Stimulated activated CD4-positive, alpha-beta T cell treated with anti-CD3 and anti-CD28 coated beads, Interleukin-1b, Interleukin-23, amount 100 ng/mL, for 24 hours (primary cell): ENCODE data around the gene CHST1.

Experiments used
- DNase-seq, 4 experiments: peaks; one replicate each; pipeline ENCODE4 v3.0.0-alpha.2; 2020; ENCODE audit warnings: low read depth in 4 of 4, low spot score in 1 of 4

The CHST1 gene

DNA sequence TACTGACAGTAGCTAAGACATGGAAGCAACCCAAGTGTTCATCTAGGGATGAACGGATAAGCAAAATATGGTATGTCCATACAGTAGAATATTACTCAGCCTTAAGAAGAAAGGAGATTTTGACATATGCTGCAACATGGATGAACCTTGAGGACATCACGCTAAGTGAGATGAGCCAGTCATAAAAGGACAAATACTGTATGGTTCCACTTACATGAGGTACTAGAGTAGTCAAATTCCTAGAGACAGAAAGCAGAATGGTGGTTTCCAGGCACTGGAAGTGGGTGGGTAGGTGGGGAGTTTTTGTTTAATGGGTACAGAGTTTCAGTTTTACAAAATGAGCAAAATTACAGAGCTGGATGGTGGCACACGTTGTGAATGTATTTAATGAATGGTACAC is 18.1 kb downstream of the CHST1 start:
- DNase-seq: no peak

DNA sequence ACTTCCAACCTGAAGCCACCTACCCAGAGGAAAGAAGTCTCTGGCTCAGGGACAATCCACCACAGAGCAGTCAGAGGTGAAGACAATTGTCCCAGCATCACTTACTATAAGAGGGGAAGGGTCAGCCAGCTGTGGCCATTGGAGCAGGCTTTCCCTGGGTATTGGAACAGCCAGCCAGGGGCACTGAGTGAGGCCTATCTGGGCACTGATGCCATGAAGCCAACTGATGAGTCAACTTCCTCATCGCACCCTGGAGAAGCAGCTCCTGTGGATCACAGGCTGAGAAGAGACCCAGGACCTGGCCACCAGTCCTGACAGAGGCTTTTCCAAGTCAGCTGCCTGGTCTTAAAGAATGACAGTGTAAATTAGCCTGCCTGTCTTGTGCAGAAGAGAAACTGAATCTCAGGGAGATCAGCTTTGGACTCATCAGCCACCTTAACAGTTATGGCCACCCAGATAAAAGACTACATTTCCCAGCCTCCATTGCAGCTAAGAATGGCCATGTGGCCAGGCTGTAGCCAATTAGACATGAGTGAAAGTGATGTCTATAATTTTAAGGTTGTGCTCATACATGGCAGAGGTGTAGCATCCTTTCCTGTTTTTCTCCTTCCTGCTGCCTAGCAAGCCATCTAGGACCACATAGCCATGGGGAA is 19.0 kb downstream of the CHST1 start:
- no peak for DNase-seq

DNA sequence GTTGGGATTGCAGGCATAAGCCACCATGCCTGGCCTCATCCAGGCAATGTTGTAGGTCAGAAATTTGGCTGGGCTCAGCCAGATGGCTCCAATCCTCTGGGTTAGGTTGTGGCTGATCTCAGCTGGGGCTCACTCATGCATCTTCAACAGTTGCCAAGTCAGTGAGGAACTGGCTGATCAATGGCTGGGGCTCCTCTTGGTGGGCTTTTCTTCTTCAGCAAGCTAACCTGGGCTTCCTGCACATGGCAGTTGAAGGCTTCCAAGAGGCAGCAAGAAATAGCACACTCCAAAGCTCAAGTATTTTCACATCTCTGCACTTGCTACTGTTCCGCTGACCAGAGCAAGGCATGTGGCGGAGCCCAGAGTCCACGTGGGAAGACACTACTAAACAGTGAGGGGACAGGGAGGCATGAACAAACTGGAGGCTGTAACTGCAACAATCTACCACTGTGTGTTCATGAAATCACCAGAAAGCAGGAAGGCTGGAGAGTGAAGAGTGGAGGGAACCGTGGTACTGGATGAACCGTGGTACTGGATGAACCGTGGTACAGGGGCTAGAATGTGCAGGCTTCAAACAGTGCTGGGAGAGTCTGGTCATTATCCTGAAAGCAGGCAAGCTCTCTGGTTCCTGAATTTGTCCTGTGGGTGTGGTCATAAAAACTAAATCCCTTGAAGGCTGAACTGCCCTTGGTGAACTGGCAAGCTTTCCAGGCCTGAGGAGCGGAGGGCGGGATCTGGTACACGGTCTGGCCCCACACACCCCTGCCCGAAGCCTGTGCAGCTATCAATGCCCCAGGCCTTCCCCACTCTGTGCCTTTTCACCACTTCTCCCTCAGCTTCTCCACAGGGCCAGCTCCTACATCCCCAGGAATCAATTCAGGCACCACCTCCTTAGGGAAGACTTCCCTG is 20.2 kb downstream of the CHST1 start:
- no peak for DNase-seq

DNA sequence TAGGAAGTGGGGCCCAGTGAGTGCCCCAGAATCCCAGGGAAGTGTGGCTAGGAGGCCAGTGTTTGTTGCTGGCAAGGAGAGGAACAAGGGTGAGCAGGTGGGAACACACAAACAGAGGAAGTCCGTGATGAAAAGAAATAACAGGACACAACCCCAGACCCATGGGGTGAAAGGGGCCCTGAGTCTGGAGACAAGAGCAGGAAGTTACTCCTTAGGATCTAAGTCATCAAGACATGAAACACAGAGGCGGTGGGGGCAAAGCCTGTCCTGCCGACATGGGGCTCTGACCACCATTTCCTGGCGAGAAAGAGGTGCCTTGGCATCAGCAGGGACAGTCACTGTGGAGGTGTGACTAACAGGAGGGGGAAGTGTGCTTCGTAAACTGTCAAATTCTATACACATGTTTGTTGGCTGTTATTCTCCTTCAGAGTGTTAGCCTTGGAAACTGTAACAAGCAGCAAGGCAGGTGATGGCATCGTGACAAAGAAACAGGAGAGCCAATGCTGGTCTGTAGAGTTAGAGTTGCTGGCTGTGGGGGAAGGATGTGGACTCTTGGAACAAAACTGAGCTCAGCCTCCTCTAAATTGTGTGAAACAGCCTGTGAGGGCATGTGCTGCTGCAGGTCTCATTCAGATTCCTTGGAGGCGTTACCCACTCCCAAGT is 21.7 kb downstream of the CHST1 start:
- no peak for DNase-seq

DNA sequence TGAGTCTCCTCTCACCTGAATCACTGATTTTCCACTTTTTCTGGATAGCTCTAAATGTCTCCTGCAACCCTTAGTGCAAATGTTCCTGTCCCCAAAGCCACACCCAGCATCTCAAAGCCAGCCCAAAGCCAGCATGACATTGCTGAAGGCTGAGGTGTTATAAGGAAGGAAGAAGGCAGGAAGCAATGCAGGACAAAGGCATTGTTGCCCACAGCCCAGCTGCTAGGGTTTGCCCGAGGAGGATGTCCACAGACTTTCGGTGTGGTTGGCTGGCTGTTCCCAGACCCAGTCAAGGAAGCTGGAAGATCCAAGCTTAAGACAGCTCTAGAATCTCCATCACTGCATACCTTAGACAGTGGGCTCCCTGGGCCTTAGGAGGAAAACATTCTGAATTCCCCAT is 23.5 kb downstream of the CHST1 start:
- no peak for DNase-seq

DNA sequence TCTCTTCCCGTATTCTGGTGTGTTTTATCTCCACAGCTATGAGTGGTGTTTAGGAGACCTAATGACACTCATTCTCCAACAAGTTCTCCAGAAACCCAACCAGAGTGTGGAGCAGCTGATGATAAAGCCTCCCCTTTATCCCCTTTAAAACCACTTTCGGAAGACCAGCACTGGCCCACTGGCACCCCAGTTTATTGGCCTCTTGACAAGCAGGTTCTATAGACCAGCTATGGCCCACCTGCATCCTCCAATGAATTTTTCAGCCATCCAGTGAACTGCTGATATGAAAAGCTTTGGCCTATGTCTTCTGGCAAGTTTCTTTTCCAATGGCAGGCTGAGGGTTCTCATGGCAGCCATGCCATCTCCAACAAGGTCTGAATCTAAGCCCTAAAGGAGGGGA is 27.4 kb downstream of the CHST1 start:
- DNase-seq: no peak

DNA sequence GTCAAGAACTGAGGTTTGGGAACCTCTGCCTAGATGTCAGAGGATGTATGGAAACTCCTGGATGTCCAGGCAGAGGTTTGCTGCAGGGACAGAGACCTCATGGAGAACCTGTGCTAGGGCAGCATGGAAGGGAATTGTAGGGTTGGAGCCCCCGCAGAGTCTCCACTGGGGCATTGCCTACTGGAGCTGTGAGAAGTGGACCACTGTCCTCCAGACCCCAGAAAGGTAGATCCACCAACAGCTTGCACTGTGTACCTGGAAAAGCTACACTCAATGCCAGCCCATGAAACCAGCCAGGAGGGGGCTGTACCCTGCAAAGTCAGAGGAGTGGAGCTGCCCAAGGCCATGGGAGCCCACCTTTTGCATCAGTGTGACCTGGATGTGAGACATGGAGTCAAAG is 29.5 kb downstream of the CHST1 start:
- no peak for DNase-seq

DNA sequence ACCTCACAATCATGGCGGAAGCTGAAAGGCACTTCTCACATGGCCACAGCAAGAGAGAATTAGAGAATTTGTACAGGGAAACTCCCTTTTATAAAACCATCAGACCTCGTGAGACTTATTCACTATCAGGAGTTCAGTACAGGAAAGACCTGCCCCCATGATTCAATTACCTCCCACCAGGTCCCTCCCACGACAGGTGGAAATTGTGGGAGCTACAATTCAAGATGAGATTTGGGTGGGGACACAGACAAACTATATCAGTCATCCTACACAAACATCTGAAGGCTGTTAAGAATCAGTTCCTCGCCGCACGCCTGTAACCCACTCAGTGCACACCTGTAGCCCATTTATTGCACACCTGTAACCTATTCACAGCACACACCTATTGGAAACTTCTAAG is 39.8 kb downstream of the CHST1 start:
- no peak for DNase-seq

DNA sequence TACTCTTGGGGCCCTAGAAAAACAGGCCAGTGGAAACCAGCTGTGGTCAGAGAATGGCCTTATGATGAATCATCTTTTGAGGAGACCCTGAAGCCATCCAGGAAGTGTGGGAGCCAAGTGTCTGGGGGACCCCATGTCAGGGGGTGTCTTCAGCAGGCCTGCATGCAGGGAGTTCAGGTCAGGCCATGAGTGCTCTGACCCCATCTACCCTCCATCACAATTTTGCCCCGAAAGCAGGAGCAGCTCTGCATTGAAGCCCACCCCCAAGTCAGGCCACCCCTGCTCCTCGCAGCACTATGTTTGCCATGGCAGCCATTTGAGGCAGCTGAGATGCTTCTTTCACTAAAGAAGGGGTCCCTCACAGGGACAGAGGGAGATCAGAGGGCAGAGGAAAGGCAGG is 41.3 kb downstream of the CHST1 start:
- no peak for DNase-seq

DNA sequence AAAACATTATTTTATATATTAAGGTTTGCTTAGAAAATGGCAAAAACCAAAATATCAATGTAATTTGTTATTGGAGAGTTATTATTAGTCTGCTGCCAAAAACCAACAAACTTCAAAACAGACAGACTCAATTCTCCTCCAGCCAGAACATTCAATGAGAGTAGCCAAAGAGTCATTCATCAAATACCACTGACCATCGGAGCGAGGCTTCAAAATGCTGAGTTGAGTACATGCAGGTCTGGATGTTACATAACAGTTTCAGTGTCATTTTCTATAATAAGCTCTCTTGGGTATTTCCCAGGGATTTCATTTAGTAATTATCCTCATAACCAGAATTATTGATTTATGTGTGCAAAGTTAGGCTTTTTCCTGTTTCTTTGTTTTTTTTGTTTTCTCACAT is 42.6 kb downstream of the CHST1 start:
- DNase-seq: no peak

DNA sequence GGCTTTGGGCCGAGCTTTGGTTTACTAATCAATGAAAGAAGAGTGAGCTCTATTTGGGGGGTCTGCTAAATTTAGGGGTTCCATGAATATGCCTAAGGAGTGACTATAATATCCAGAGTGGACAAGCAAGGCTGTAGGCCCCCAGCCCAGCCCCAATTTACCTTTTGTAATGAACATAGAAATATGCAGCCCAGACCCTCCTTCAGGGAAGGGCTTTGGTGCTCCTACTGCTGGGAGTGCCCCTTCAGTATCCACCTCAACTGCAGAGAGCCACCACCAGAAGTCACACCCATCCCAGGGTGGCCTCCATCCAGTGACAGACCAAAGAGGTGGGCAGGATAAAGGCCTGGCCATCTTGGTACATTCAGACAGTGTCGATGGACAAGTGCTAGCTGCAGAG is 43.1 kb downstream of the CHST1 start:
- no peak for DNase-seq

DNA sequence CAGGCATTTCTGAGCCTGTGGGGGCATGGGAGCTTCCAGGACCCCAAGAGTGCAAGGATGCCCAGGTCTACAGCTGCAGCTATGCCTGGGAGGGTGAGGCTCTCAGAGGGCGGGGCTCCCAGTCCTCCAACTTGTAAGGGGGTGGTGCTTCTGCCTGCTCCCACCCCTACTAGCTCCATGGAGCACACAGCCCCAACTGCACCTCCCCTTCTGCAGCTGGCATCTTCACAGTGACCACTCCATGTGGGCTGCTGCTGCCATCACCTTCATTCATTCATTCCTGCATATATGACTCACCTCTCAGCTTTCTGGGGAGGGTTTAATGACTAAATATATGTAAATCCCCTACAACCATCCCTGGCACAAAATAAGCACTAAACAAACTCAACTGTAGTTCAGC is 43.8 kb downstream of the CHST1 start:
- no peak for DNase-seq

DNA sequence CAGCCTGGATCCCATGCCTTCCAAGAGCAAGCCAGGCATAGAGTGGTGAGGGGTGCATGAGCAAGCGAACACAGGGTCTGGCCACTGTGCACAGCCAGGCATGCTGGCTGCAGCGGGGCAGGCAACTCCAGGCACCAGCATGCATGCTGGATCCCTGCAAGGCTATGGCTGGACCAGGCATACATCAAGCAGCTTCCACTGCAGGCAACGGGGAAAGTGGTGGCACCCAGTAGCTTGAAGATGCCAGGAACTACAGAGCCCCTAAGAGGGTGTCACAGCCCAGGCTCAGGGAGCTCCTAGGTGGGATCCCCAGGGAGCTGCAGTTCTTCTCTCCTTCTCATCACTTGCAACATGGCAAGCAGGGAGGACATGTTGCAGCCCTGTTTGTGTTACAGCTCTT is 45.2 kb downstream of the CHST1 start:
- DNase-seq: no peak

DNA sequence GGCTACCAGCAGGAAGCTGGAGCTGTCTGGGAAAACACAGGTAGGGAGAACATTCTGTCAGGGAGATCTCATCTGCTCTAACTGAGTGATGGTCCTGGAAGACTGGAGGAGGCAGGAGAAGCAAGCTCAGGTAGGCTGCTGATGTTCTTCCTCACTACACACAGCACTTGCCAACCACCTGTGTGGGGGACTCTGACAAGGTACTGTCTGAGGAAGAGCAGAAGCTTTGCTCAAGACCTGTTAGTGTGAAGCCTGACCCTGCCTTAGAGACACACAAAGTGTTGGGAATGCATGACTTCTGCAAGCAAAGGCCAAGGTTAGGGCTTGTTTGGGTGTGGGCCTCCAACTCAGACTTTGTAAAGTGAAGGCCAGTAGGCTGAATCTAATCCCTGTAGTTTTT is 46.5 kb downstream of the CHST1 start:
- DNase-seq: no peak

DNA sequence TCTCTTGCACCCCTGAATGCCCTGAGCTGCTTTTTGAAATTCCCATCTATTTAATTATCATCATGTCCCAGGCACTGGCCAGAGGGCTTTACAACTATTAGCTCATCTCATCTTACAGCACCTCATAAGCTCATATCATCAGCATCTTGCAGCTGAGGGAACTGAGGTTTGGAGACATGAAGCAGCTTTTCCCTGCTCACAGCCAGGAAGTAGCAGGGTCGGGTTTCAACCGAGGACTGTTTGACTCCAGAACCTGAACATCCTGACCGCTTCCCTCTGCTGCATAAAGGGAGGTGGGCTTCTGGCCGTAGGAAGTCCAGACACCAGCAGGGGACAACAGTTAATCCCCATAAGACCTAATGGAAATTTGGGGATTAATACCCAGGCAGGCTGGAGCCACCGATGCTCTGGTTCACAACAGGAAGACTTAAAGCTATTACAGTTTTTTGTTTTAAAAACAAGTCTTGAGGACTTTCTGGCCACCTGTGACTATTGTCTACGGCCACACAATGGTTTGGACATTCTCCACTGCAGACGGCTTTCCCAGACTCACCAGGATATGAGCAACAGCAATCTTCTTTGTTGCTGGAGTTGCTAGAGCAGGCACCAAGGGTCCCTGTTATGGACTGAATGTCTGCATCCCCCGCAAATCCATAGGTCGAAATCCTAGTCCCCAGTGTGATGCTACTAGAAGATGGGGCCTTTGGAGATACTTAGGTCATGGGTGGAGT is 47.4 kb downstream of the CHST1 start:
- DNase-seq: no peak

DNA sequence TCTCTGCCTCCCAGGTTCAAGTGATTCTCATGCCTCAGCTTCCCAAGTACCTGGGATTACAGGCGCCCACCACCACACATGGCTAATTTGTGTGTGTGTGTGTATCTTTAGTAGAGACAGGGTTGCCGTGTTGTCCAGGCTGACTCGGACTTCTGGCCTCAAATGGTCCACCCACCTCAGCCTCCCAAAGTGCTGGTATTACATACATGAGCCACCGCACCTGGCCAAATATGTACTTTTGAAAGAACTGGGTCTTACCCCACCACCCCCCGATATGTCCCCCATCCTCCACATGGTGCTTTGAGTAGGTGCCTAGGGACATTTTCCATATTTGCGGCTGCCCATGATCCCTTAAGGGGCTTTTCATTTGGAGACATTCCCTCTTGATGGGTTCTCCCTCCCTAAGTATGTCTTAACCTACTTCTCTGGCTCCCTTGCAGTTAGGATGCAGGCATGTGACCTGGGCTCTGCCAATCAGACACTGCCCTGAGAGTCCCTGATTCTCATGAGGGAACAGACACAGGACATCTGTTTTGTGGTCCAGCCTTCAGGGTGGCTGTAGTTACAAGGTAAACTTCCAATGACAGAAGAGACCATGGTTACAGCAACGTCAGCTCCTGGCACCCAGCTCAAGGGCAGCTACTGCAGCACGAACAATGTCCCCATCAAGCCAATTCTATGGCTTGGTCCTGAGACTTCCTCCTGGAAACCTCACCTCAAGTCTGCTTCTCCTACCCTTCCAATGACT is 48.4 kb downstream of the CHST1 start:
- no peak for DNase-seq

DNA sequence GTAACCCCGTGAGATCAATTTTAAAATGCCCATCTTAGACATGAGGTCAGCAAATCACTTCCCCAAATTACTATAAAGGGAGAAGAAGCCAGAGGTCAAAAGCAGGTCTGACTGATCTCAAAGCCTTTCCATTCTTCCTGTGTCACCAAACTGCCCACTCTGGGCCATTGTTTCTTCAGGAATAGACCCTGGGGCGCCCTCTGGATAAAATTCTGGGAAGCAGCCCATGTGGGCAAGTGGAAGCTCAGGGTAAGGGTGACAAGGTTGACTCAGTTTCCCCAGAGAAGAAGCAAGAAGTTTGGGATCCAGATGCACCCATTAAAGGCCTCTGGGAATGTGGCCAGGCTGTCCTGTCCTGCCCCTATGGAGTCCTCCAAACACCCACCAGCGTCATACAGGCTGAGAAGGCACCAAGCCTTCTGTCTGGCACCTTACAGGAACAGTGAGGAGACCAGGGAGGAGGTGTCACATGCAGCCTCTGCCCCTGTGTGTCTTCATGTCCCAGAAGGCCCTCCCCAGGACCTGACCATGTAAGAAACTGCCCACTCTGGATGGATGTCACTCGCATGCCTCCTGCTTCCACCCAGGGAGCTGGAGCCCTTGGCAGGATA is 50.1 kb downstream of the CHST1 start:
- no peak for DNase-seq

DNA sequence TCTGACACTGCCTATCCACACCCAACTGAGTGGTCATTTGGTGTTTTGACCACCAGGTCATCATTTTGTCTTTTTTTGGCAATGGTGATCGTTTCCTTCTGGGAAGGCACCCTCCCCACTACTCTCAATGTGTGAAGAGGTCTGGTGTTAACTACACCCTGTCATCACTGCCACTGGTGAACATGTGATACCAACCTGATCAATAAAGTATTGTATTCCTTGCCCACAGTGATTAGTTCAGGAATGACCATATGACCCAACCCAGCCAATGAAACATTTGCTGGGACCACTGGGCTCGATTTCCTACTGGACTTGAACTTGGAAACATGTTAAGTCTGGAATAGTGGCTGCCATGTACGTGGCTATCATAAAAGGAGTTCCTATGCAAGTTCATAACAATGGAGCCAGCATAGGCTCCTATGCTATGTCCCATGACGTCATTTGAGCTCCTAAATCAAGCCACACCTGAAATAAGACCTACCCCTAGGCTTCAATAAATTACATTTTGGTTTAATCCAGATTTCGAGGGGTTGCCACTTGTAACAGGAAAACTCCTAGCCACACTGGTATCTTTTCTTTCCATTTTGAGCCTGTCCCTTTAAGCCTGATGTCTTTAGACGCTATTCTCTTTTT is 51.1 kb downstream of the CHST1 start:
- DNase-seq: no peak

DNA sequence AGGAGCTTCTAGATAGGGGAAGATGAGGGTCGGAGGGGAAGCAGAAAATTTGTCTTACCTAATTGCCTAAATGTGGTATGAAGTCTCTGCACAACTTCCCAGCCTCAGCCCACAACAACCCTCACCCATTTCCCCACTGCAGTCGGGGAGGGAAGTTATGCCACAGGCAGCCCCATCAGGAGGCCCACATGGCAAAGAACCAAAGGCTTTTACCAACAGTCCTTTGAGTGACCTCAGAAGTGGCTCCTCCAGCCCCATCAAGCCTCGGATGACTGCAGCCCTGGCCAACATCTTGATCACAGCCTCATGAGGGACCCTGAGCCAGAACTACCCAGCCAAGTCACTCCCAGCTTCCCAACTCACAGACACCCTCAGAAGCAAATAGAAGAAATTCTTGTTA is 54.8 kb downstream of the CHST1 start:
- DNase-seq: no peak

DNA sequence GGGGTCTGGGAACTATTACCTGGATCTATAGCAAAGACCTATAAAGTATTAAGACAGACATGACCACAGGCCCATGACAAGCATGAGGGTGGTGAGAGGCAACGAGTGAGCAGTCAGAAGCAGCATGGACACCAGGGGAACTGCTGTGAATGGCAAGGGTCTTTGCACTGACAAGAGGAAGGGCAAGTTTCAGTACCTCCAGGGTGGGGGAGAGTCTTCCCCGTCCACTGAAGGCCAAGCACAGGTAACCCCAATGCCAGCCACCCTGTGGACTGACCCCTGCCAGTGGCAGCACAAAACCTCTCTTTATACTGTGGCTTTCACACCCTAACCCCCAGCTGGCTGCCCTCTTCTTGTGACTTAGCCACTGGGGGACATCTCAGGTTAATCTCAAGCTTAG is 55.5 kb downstream of the CHST1 start:
- no peak for DNase-seq
